GM23248 (cell line): ENCODE measurements around the gene TMA7. TPM values are rescaled to one million over a fixed set of nuclear protein-coding genes. Genes with fewer than 3 reads are reported as not detected.
"Not testable (repeated sequence)": the region's sequence is repeated elsewhere in the genome, so short reads cannot be mapped to it uniquely, and the experiment has no call there.

ENCODE experiments used
- DNase-seq: peaks from one replicate; pipeline ENCODE4 v3.0.0-alpha.2; 2015
- H2AFZ ChIP-seq: fragments of 200-600 bp; sonication (generic); 2 replicates; pipeline ENCODE4 v1.6.1; 2016; ENCODE audit warnings: antibody characterized with exemption
- H3F3A ChIP-seq: fragments of 200-600 bp; sonication (generic); 2 replicates; pipeline ENCODE4 v1.6.1; 2016; ENCODE audit warnings: mild to moderate bottlenecking, antibody characterized with exemption, mixed run types; ENCODE audit not compliant: insufficient read depth
- H3K27ac ChIP-seq: fragments of 200-600 bp; sonication (generic); 2 replicates; pipeline ENCODE4 v1.5.1; 2016; ENCODE audit warnings: mild to moderate bottlenecking
- H3K27me3 ChIP-seq: fragments of 200-600 bp; sonication (generic); replicated peaks from 2 replicates; pipeline ENCODE4 v1.6.1; 2016; ENCODE audit warnings: mild to moderate bottlenecking; ENCODE audit not compliant: insufficient read depth
- H3K36me3 ChIP-seq: fragments of 200-600 bp; sonication (generic); 2 replicates; pipeline ENCODE4 v1.6.1; 2016; ENCODE audit warnings: low read depth, mild to moderate bottlenecking
- H3K4me1 ChIP-seq: fragments of 200-600 bp; sonication (generic); 2 replicates; pipeline ENCODE4 v1.6.1; 2016; ENCODE audit warnings: mild to moderate bottlenecking; ENCODE audit not compliant: insufficient read depth
- H3K4me2 ChIP-seq: fragments of 200-600 bp; sonication (generic); one replicate; pipeline ENCODE4 v1.6.1; 2016; ENCODE audit warnings: mild to moderate bottlenecking; ENCODE audit not compliant: unreplicated experiment
- H3K4me3 ChIP-seq: fragments of 200-600 bp; sonication (generic); 2 replicates; pipeline ENCODE4 v1.5.1; 2016; ENCODE audit warnings: mild to moderate bottlenecking
- H3K79me2 ChIP-seq: fragments of 200-600 bp; sonication (generic); 2 replicates; pipeline ENCODE4 v1.6.1; 2016; ENCODE audit warnings: mild to moderate bottlenecking; ENCODE audit not compliant: insufficient read depth
- H3K9ac ChIP-seq: fragments of 200-600 bp; sonication (generic); 2 replicates; pipeline ENCODE4 v1.6.1; 2016; ENCODE audit warnings: mild to moderate bottlenecking
- H3K9me2 ChIP-seq: fragments of 200-600 bp; sonication (generic); 2 replicates; pipeline ENCODE4 v1.6.1; 2016; ENCODE audit warnings: mixed run types, mild to moderate bottlenecking, moderate library complexity; ENCODE audit not compliant: insufficient read depth
- H3K9me3 ChIP-seq: fragments of 200-600 bp; sonication (generic); one replicate; pipeline ENCODE4 v1.6.1; 2017; ENCODE audit warnings: low read depth
- H4K20me1 ChIP-seq: fragments of 200-600 bp; sonication (generic); 2 replicates; pipeline ENCODE4 v1.6.0; 2016; ENCODE audit not compliant: insufficient read depth
- EZH2 ChIP-seq: fragments of 200-600 bp; sonication (generic); IDR thresholded peaks from 2 replicates; pipeline ENCODE4 v1.6.1; 2018; ENCODE audit warnings: antibody characterized with exemption, mild to moderate bottlenecking; ENCODE audit not compliant: insufficient read depth, poor library complexity, severe bottlenecking
- EZH2phosphoT487 ChIP-seq: fragments of 200-600 bp; sonication (generic); IDR thresholded peaks from 2 replicates; pipeline ENCODE4 v1.6.1; 2018; ENCODE audit warnings: antibody characterized with exemption, moderate library complexity, mild to moderate bottlenecking, low read depth; ENCODE audit not compliant: insufficient read depth
- WGBS, 2 experiments: methylation state at CpG; one replicate each; pipeline ENCODE4 v1.1.6; 2015 to 2017; ENCODE audit warnings: low lambda C conversion rate in 2 of 2, low coverage in 1 of 2; ENCODE audit errors: missing lambda C conversion rate in 2 of 2; 5-methylcytosine and 5-hydroxymethylcytosine counted together
- in situ Hi-C: fragments of 300-500 bp; cut with MboI; formaldehyde crosslinking; loops from 2 replicates; pipeline ENCODE4 v1.15.0; 2020
- polyA plus RNA-seq: library from polyadenylated mRNA; unstranded; fragments of >200 nt; fragmentation: Nextera tagmentation; extraction: Ambion mirVana; gene quantifications from 2 replicates; pipeline ENCODE4 v1.2.1, GENCODE V29; 2016
- total RNA-seq: library from RNA; depleted of rRNA; stranded (reverse); fragments of >200 nt; shearing (Covaris generic); gene quantifications from 2 replicates; pipeline ENCODE4 v1.2.3, GENCODE V29; 2014

Gene TMA7
- total and polyA plus RNA-seq, 2 experiments from 2014 or later: 244 to 552 TPM

DNA sequence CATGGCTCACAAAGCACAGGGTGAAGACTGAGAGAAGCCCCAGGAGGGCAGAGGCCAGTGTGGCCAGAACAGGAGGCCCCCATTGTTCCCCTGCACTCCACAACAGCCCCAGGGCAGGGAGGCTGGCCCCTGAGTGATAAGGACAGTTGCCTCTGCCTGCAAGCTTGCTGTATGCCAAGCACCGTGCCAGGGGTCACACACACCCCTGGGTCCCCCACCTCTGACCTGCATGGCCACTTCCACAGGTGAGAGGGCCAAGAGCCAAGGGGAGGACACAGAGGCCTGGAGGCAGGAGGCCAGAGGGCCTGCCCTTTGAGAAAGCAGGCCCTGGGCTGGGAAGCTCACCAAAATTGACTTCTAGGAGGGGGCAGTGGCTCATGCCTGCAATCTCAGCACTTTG lies 30.2 kb downstream of the TMA7 start:
- peaks cover 16% of the 10 kb centered on the region for H3F3A ChIP-seq
- peaks cover 6% of the 10 kb centered on the region; the same call in 1 of the 2 replicates for H3K36me3 ChIP-seq
- peaks cover 30% of the 10 kb centered on the region for H3K4me1 ChIP-seq
- H3K9ac ChIP-seq: no peak overlapping the region
- TF ChIP-seq EZH2 (no peak), EZH2phosphoT487 (no peak)
- H3K9me3 ChIP-seq: no peaks in the 10 kb centered on the region
- in situ Hi-C loops: no loop called here
- DNase-seq: no peak
- no peaks in the 10 kb centered on the region for H3K27me3 ChIP-seq
- peaks cover 63% of the 10 kb centered on the region for H3K79me2 ChIP-seq
- no peak overlapping the region for H3K27ac ChIP-seq
- no peaks in the 10 kb centered on the region for H3K9me2 ChIP-seq
- no peak overlapping the region for H2AFZ ChIP-seq
- WGBS, 2 experiments: 92 to 100% methylated on average over 1 of the region's 1 CpG
- no peaks in the 10 kb centered on the region for H4K20me1 ChIP-seq
- no peak overlapping the region for H3K4me3 ChIP-seq
- no peak overlapping the region for H3K4me2 ChIP-seq

DNA sequence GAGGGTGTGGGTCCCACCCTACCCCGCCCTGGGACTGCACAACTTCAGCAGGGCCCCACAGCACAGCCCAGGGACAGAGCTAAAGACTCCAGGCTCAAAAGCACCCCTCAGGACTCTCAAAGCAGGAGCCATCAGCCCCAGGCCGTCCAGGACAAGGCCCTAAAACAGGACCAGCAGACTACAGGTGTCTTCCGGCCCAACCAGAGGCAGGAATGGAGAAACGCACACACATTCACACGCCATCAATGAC lies 32.5 kb downstream of the TMA7 start:
- no peak for TF ChIP-seq EZH2phosphoT487
- TF ChIP-seq EZH2: no peak
- peak overlapping the region; percentile 77 for H2AFZ ChIP-seq
- H3K27me3 ChIP-seq: no peaks in the 10 kb centered on the region
- peak overlapping the region; percentile 93 for H3K27ac ChIP-seq
- H3K4me2 ChIP-seq: peak overlapping the region; percentile 75
- no peaks in the 10 kb centered on the region for H3K9me2 ChIP-seq
- WGBS, 2 experiments: 0 to 1% methylated on average over 5 of the region's 5 CpGs
- H3K36me3 ChIP-seq: peaks cover 5% of the 10 kb centered on the region; the same call in 1 of the 2 replicates
- H3K79me2 ChIP-seq: peaks cover 51% of the 10 kb centered on the region
- DNase-seq: no peak
- in situ Hi-C loops: no loop called here
- peaks cover 9% of the 10 kb centered on the region; the same call in 1 of the 2 replicates for H3F3A ChIP-seq
- peak overlapping the region; percentile 92 for H3K9ac ChIP-seq
- peak overlapping the region; percentile 85 for H3K4me3 ChIP-seq
- no peaks in the 10 kb centered on the region for H4K20me1 ChIP-seq
- peaks cover 15% of the 10 kb centered on the region for H3K4me1 ChIP-seq
- H3K9me3 ChIP-seq: no peaks in the 10 kb centered on the region

DNA sequence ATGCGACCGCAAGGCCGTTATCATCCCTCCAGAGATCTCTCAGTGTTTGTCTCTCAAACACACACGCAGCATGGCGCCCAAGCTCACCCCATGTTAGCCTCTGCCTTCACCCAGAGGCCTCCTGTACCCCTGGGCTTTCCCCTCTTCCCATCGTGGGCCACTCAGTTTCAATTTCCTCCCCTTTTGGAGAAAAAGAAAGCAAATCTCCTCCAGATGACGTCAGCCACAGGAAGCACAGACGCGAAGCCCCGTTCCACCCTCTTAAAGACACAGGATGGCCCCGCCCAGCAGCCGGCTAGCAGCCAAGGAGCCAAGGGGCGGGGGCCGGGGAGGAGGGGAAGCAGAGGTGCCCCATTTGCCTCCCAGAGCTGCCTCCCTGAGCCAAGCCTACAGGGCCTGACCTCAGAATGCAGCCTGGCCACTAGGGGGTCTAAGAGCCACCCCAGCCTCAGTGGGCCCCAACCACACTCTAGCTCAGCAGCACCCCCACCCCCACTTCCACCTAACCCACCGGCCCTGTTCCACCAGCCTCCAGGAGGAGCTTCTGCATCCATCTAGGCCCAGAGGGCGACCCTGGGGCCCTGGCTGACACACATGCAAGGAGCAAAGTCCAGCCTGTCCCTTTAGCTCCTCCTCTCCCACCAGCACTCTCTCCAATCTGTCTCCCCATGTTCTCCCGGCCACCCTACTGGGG lies 33.0 kb downstream of the TMA7 start:
- 4 to 12% methylated on average over 8 to 17 of the region's 17 CpGs for WGBS, 2 experiments
- in situ Hi-C loops: no loop called here

DNA sequence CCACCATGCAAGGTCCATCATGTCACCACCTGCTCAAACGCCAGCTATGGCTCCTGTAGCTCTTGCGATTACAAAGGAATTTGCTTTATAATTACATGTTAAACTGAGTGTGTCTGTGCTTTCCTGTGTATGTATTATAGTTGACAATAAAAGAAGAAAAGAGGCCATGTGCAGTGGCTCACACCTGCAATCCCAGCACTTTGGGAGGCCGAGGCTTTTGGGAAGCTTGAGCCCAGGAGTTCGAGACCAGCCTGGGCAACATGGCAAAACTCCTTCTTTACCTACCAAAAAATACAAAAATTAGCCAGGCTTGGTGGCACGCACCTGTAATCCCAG lies 33.5 kb downstream of the TMA7 start:
- Histone ChIP-seq H3K9me3 (no peaks in the 10 kb centered on the region), H3K36me3 (no peaks in the 10 kb centered on the region; the same call in 1 of the 2 replicates), H3K79me2 (peaks cover 41% of the 10 kb centered on the region), H3K9ac (peak overlapping the region; percentile 92), H3K9me2 (no peaks in the 10 kb centered on the region), H4K20me1 (no peaks in the 10 kb centered on the region), H3F3A (peaks cover 8% of the 10 kb centered on the region; the same call in 1 of the 2 replicates), H2AFZ (peak overlapping the region; percentile 77), H3K4me3 (no peak overlapping the region), H3K27ac (peak overlapping the region; percentile 93), H3K4me1 (peaks cover 11% of the 10 kb centered on the region; the same call in 1 of the 2 replicates), H3K27me3 (no peaks in the 10 kb centered on the region), H3K4me2 (no peak overlapping the region)
- TF ChIP-seq EZH2phosphoT487 (no peak), EZH2 (no peak)
- in situ Hi-C loops: no loop called here
- DNase-seq: no peak
- 48 to 59% methylated on average over 5 of the region's 5 CpGs for WGBS, 2 experiments

More for the DNA sequence above, 33.0 kb downstream of the TMA7 start:
- Histone ChIP-seq H3K4me2 (peak overlapping the region; percentile 75), H4K20me1 (no peaks in the 10 kb centered on the region), H2AFZ (peak overlapping the region; percentile 77), H3K9me2 (no peaks in the 10 kb centered on the region), H3K9me3 (no peaks in the 10 kb centered on the region), H3K27me3 (no peaks in the 10 kb centered on the region), H3K9ac (peak overlapping the region; percentile 92), H3K4me3 (peak overlapping the region; percentile 85), H3K36me3 (peaks cover under 1% of the 10 kb centered on the region; the same call in 1 of the 2 replicates), H3K4me1 (peaks cover 11% of the 10 kb centered on the region; the same call in 1 of the 2 replicates), H3K27ac (peak overlapping the region; percentile 93), H3F3A (peaks cover 8% of the 10 kb centered on the region; the same call in 1 of the 2 replicates), H3K79me2 (peaks cover 46% of the 10 kb centered on the region)
- no peak for TF ChIP-seq EZH2
- no peak for TF ChIP-seq EZH2phosphoT487
- peak; percentile 96 for DNase-seq

DNA sequence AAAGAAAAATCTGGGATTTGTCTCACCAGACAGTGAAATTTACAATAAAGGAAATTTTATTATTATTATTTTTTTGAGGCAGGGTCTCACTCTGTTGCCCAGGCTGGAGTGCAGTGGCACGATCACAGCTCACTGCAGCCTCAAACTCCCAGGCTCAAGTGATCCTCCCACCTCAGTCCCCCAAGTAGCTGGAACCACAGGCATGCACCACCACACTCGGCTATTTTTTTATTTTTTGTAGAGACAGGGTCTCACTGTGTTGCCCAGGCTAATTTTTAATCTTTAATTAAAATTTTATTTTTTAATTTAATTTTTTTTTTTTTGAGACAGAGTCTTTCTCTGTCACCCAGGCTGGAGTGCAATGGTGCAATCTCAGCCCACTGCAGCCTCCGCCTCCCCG lies 34.0 kb downstream of the TMA7 start:
- H3K9me3 ChIP-seq, H3K27ac ChIP-seq, H4K20me1 ChIP-seq, H3K4me3 ChIP-seq, in situ Hi-C loops, H3K36me3 ChIP-seq, DNase-seq, H3K9me2 ChIP-seq, H3K4me2 ChIP-seq, H3K27me3 ChIP-seq, H2AFZ ChIP-seq, H3F3A ChIP-seq, H3K9ac ChIP-seq: not testable (repeated sequence)
- WGBS, 2 experiments: 87 to 90% methylated on average over 4 of the region's 4 CpGs
- Histone ChIP-seq H3K79me2 (peaks cover 37% of the 10 kb centered on the region), H3K4me1 (peaks cover 11% of the 10 kb centered on the region; the same call in 1 of the 2 replicates)
